GM19025 (cell line): Measurements from ENCODE around the gene SOX6.

Experiments
- ATAC-seq: cut with Tn5 transposase; IDR thresholded peaks from one replicate; pipeline ENCODE4 v1.9.1; 2021; ENCODE audit warnings: mild to moderate bottlenecking, low read depth, moderate library complexity; ENCODE audit not compliant: unreplicated experiment

SOX6 gene

DNA sequence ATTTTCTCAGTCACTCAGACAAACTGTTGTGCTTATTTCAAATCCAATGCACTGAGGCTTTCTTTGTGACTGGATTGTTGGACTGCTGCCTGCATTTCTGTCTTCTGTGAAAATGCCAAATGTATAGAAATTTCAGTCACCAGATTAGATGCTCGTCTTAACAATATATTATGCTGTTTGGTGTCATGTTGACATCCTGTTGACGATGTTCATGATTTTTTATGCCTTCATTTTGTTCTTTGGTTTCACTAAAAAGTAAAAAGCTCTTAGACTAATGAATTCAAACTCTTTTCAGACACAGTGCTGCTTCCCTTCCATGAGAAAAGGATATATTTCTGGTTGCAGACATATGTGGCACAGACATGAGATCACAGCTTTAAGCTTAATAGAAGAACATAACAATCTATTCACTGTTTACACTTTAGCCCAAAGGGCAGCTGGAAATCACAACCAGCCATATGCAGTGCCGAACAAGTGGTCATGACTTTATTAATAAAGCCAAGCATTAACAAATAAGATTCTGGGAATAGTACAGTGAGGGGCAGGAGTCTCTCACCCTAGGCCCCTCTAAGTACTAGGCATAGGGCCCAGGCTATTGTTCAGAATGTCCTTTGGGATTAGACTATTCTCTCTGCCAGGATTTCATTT, 9.4 kb upstream of the SOX6 start:
- ATAC-seq = no peak

DNA sequence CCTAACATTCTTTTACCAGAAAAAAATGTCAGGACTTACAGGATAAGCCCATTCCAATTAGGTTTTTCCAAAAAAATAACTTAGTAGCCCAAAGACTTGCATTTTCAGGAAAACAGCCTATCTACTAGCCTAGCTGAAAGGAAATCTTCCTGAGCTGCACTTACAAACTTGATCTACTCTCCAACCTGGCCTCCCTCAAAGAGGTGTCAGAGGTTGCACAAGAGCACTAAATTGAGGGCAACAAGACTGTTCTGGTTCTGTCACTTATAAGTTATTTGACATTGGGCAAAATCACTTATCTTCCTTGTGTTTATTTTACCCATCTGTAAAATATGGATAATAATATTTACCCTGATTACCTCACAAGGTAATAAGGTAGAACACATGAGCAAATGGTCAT, 7.9 kb upstream of the SOX6 start:
- no peak for ATAC-seq

DNA sequence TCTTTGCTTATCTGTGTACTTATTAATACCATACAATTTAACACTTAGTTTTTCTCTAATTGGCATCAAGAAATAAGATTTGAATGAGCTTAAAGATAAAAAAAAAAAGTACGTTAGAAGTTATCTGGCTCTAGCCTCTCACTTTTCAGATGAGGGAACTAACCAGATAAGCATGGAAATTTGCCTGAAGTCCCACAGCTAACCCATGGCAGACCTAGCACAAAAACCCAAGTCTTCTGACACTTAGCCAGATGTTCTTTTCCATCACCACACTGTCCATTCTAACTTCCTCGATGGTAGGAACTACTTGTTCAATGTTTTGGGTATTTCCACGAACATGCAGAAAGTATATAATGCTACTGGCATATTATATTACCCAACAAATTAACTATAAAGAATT, 7.4 kb upstream of the SOX6 start:
- ATAC-seq = no peak

GRCh38 chr11:16361108-16361865, 4.9 kb upstream of the SOX6 start:
- ATAC-seq = no peak

- ATAC-seq = no peak
Measured at GRCh38 chr11:16359369-16359768, 3.0 kb upstream of the SOX6 start.

DNA sequence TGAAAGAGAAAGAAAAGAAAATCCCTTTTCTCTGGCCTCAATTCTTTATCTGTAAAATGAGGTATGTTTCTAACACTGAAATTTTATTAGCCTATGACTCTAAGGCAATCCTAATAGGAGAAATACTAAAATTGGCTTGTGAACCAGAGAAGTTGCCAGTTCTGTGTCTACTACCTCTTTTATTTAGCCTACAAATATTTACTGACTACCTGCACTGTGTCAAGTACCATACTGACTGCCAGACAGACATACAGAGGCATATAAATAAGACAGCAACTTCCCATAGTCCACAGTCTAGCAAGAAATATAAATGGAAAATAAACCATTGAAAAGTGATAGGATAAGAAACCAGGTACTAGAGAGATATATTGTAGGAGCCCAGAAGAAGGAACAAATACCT, 2.4 kb upstream of the SOX6 start:
- ATAC-seq = no peak

- ATAC-seq = no peak
Measured at GRCh38 chr11:16357775-16358174, 1.4 kb upstream of the SOX6 start.

DNA sequence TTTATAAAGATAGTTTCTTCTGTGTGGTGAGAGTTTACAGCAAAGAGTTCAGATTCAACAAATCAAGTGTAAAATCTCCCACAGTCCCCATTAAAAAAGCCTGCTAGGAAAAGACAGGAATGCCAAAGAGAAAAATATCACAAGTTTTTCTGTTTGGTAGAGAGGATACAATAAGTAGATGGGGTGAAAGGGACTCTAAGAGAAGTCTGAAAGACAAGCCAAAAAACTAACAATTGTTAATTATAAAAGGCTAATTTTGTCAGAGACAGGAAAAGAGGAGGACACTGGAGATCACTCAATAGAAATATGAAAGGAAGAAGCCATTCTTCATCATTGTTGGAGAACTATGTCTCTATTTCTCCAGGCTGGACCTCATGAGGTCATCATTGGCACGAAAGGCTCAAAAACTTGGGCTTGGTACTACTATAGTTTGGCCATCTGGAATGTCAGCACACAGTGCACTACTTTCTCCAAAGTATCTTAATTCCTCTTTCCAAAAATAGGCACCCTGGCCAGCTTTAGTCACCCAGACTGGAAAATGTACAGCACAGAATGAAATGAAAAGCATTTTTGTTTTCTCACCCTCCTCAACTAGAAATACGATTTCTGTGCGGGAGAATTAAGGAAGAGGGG, 531 bp upstream of the SOX6 start:
- ATAC-seq = no peak

DNA sequence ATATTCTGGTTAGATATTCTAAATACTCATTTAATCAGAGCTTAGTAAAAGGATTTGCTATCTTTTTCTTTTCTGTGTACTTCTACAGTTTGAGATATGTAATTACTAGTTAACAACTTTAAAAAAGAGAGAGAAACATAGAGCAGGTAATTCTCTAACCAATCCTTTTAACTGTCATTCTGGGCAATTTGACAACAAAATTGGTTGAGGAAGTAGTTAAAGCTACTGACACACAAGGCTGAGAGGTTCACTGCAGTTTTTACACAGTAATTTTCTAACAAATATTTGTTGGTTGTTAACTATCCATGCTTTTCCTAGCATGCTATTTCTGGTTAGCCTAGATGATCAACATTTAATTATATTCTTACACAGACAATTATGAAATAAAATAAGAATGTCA, 3.6 kb downstream of the SOX6 start:
- ATAC-seq = no peak

GRCh38 chr11:16350125-16350524, 6.2 kb downstream of the SOX6 start:
- no peak for ATAC-seq

DNA sequence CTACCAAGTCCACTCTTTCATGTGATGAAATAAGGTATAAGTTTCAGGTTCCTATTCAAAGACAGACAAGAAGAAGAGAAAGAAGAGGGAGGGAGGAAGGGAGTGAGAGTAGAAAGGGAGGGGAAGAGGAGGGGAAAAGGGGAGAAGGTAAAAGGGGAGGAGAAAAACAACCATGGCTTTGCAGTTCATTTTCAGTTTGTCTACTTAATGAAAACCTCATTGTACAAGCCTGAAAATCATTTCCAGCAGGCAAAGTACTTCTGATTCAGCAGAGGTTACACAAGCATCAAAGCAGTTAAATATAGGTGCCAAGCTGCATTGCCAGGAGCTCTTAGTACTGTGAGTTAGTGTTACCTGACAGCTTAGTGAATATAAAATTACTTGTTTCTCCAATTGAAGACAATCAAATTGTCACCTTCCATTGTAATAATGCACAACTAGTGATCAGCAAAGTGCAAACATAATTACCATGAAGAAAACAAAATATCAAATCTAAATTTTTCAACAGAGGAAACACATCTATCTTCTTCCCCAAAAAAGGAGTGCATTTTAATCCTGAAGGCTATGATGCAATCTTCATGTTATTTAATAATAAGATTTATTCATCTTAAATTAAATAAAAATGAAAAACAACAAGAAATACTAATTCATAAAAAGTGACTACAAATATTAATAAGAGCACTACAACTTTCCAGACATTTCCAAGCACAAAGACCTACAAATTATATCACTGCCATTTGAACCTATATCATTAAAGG, 8.2 kb downstream of the SOX6 start:
- no peak for ATAC-seq

GRCh38 chr11:16346975-16347374, 9.4 kb downstream of the SOX6 start:
- no peak for ATAC-seq

- no peak for ATAC-seq
Measured at GRCh38 chr11:16341853-16342252, 14.5 kb downstream of the SOX6 start.

DNA sequence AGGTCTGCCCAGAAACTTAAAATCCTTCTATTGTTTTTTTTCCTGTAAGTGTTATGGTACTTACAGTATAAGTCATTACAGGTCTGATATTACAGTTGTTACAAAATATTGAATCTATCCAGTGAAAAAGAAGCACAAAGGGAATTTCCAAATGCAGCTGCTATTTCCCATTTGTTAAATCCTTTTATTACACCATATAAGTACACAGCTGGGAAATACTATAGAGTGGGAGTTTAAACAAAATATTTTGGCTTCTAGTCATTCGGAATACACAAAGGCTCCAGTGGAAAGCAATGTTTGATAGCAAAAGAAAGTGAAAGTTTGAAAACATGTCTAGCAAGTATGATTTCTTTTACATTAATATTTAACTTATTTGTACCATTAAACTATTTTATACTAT, 18.0 kb downstream of the SOX6 start:
- no peak for ATAC-seq

DNA sequence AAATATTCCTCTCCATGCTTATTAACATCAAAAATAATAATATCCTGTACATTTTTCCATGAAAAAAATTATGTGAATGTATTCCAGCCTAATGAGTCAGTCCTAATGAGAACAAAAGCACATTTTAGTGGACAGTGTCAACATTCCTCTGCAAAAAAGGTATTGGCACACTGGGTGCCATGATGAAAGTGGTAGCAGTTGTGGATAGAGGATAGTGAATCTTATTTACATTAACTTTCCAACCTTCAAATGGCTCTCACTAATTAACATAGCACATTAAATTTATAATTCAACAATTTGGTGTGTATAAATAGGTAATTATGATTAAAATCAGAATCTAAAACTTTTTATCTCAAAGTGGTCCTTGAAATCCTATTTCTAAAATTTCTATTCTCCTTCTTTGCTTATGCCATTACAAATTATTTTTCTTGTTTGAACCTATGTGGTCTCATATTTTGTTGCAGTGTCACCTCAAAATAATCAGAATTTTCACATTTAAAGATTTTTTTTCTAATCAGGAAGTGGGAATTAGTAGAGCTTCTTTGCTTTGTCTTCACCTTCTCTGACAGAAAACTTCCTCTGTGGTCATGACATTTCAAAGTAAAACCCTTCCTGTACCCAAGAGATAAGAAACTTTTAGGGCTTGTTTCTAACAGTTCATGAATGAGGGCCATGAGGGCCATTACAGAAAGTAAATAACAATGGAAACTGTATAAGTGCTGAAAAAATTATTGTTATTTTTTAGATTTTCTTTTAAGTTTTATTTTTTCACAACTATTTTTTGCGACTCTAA, 18.7 kb downstream of the SOX6 start:
- ATAC-seq = no peak

GRCh38 chr11:16336721-16337120, 19.6 kb downstream of the SOX6 start:
- ATAC-seq = no peak

DNA sequence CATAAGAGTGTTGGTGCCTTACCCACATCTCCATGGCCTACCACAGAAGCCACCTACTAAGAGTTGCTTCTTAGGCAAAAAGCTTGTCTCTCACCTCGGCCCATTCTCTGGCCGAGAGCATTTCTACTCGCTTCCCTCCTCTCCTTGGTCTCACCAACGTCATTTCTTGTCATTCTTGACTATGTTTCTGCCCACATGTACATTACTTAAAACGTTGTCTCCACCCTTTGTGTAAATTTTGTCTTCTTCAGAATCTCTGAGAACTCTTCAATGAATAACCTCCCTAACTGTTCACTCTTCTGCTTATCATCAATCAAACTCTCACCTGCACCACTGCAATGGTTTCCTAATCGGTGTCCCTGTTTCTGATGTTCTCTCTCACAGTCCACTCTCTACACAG, 20.1 kb downstream of the SOX6 start:
- no peak for ATAC-seq

DNA sequence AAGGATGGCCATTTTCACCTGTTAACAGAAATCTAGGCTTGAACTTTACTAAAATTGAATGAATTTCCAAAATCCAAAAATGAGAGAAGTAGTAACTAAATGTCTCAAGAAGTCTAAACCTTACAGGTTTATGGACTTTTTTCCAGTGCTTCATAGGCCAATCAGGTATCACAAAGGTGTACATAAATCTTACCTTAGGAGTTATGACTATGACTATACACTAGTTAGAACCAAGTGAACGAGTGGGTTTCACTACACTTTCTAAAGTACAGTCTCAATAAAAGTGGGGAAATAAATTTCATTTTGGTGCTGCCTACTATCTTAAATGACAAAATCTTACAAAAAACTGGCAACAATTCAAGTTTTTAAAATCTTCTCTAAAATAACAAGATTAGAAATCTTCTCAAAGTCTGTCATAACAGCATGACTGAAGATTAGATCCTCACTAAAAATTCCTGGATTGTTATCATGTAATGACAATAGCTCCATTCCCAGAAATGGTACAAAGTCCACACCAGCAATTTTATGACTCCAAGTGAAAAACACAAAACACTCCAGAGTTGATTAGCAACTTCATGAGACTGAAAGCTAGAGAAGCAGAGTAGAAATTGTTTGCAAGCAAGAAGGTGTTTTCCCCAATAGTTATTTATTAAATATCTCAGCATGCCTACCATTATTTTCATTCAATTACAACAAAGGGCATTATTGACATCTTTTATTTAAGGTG, 20.9 kb downstream of the SOX6 start:
- ATAC-seq = no peak

- no peak for ATAC-seq
Measured at GRCh38 chr11:16326679-16327297, 29.6 kb downstream of the SOX6 start.
